ENCODE measurements around the gene VGF.
A peak's percentile ranks its signal among the peaks of the same experiment; 100 is the strongest.
"Not testable (repeated sequence)": the region's sequence is repeated elsewhere in the genome, so short reads cannot be mapped to it uniquely, and the experiment has no call there.

Gene VGF

DNA sequence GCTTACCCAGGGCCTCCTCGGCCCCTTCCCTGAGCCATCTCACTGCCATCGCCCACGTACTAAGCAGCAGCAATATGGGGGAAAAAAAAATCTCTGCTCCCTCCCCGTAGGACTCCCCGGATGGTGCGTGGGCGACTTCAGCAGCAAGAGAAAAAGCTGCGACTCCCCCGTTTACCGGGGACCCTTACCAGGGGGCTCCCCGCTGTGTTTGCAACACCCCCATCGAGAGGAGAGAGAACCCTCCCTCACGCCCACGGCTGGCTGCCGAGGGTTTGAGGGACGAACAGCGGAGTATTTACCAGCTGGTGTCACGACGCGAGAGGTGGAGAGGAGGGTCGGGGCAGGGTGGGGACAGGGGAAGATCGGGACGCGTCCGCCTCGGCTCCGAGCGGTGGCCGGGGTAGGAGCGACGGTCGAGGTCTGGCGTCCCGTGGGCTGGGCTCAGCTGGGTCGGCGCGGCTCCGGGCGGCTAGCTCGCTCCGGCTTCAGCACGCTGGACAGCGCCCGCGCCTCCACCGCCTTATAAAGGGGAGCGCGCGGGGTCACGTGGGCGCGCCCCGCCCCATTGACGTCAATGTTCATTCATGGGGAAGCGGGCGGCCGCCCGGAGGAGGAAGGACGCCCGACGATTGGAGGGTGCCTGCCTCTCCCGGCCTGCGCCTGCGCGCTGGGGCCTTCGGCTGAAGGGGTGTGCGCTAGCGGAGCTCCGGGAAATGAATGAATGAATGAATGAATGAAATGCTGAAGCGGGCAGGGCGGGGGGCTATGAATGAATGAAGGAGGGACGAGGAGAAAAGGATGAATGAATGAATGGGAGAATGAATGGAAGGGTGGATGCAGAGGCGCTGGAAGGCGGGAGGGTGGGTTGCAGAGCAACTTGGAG lies at the start of gene VGF:
VGF (minus strand) TSS at position 495 of the 883 bp plus-strand sequence. CDS start 726 bp downstream, outside the sequence.
- Histone ChIP-seq H3K9me3 (no peaks in the 10 kb centered on the region), H3K4me1 (peaks cover 13% of the 10 kb centered on the region), H3K36me3 (replicated peaks) (no peaks in the 10 kb centered on the region), H3K4me3 (peak within 1 kb of the TSS; percentile 36), H3K27me3 (ENCODE audit: low read depth) (peaks cover 55% of the 10 kb centered on the region)
- in situ Hi-C loops (cut with MboI; ENCODE audit: low sequenced_read_pairs) = no loop called here
- peak; percentile 87 to 96 for DNase-seq (ENCODE audit: low spot score in 2 of 2)

- no peak for DNase-seq (ENCODE audit: low spot score in 2 of 2)
- Histone ChIP-seq H3K27me3 (ENCODE audit: low read depth) (no peaks in the 10 kb centered on the region), H3K4me3 (no peak overlapping the region), H3K36me3 (replicated peaks) (peaks cover 47% of the 10 kb centered on the region), H3K9me3 (no peaks in the 10 kb centered on the region), H3K4me1 (peaks cover 8% of the 10 kb centered on the region)
- in situ Hi-C loops (cut with MboI; ENCODE audit: low sequenced_read_pairs) = no loop called here
Observed at GRCh38 chr7:101212014-101212413, 46.6 kb upstream of the VGF start.

- Histone ChIP-seq H3K4me1 (peaks cover 5% of the 10 kb centered on the region), H3K4me3 (no peak overlapping the region), H3K27me3 (ENCODE audit: low read depth) (no peaks in the 10 kb centered on the region), H3K9me3 (no peaks in the 10 kb centered on the region), H3K36me3 (replicated peaks) (peaks cover 48% of the 10 kb centered on the region)
- in situ Hi-C loops (cut with MboI; ENCODE audit: low sequenced_read_pairs) = no loop called here
- DNase-seq (ENCODE audit: low spot score in 2 of 2) = no peak
Observed at GRCh38 chr7:101211501-101211900, 46.1 kb upstream of the VGF start.

DNA sequence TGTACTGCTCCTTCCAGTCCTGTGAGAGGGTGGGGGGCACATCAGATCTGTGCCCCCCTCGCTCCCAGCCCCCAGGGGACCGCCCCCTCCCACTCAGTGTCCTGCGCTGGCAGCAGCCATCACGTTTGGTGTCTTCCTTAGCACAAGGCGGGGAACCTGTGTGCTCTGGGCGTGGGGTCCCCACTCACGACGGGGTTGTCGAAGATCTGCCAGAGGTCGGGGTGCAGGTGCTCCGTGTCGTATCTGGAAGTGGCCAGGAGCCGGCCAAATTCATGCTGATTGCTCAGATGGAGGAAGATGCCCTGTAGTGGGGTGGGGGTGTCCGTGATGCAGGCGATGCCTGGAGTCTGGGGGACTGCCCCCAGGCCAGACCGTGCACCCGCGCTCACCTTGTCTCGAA lies 44.8 kb upstream of the VGF start:
- DNase-seq (ENCODE audit: low spot score in 2 of 2) = no peak
- Histone ChIP-seq H3K9me3 (no peaks in the 10 kb centered on the region), H3K4me1 (no peaks in the 10 kb centered on the region), H3K27me3 (ENCODE audit: low read depth) (no peaks in the 10 kb centered on the region), H3K36me3 (replicated peaks) (peaks cover 42% of the 10 kb centered on the region), H3K4me3 (no peak overlapping the region)
- in situ Hi-C loops (cut with MboI; ENCODE audit: low sequenced_read_pairs) = no loop called here

- in situ Hi-C loops (cut with MboI; ENCODE audit: low sequenced_read_pairs) = no loop called here
- H3K36me3 ChIP-seq (replicated peaks) = peaks cover 29% of the 10 kb centered on the region
- H3K9me3 ChIP-seq = no peaks in the 10 kb centered on the region
- no peaks in the 10 kb centered on the region for H3K27me3 ChIP-seq (ENCODE audit: low read depth)
- DNase-seq (ENCODE audit: low spot score in 2 of 2) = no peak
- no peaks in the 10 kb centered on the region for H3K4me1 ChIP-seq
- no peak overlapping the region for H3K4me3 ChIP-seq
Observed at GRCh38 chr7:101208794-101209193, 43.4 kb upstream of the VGF start.

DNA sequence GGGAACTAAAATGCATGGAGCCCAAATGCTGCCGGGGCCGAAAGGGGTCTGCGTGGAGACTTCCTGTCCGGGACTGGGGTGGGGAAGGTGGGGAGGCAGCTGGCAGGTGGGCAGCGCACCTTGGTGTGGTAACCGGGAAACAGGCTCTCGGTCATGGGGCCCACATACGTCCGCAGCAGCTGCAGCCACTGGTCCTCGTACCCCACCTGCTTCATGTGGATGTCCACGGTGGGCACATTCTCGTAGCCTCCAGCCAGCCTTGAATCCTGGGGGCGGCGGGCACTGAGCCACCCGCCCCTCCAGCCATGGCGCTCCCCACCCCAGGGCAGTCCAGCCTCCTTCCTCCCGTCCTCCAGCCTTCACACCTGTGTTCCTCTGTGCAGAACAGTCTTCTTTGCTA lies 42.1 kb upstream of the VGF start:
- no peak overlapping the region for H3K4me3 ChIP-seq
- in situ Hi-C loops (cut with MboI; ENCODE audit: low sequenced_read_pairs) = no loop called here
- peaks cover 27% of the 10 kb centered on the region for H3K36me3 ChIP-seq (replicated peaks)
- no peak for DNase-seq (ENCODE audit: low spot score in 2 of 2)
- H3K9me3 ChIP-seq = no peaks in the 10 kb centered on the region
- H3K27me3 ChIP-seq (ENCODE audit: low read depth) = no peaks in the 10 kb centered on the region
- no peaks in the 10 kb centered on the region for H3K4me1 ChIP-seq

DNA sequence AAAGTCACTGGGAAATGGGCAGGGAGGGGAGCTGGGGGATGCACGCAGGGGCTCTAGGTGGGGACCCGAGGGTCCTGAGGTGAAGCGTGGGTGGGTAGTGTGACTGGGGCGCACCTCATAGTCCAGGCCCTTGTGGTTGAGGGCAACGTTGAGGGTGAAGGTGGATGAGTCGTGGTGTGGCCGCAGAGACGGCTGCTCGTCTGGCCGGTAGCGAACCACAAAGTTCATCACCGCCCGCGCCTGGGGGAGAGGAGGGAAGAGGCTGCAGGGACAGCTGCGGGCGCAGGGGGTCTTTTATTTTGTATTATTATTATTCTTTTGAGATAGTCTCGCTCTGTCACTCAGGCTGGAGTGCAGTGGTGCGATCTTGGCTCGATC lies 41.3 kb upstream of the VGF start:
- no peaks in the 10 kb centered on the region for H3K4me1 ChIP-seq
- in situ Hi-C loops (cut with MboI; ENCODE audit: low sequenced_read_pairs) = no loop called here
- no peak overlapping the region for H3K4me3 ChIP-seq
- DNase-seq (ENCODE audit: low spot score in 2 of 2) = no peak
- H3K9me3 ChIP-seq = no peaks in the 10 kb centered on the region
- H3K27me3 ChIP-seq (ENCODE audit: low read depth) = no peaks in the 10 kb centered on the region
- H3K36me3 ChIP-seq (replicated peaks) = peaks cover 23% of the 10 kb centered on the region

- Histone ChIP-seq H3K4me1 (no peaks in the 10 kb centered on the region), H3K4me3 (no peak overlapping the region), H3K27me3 (ENCODE audit: low read depth) (no peaks in the 10 kb centered on the region), H3K9me3 (no peaks in the 10 kb centered on the region), H3K36me3 (replicated peaks) (peaks cover 20% of the 10 kb centered on the region)
- DNase-seq (ENCODE audit: low spot score in 2 of 2) = no peak
- in situ Hi-C loops (cut with MboI; ENCODE audit: low sequenced_read_pairs) = no loop called here
Observed at GRCh38 chr7:101205901-101206664, 40.7 kb upstream of the VGF start.

DNA sequence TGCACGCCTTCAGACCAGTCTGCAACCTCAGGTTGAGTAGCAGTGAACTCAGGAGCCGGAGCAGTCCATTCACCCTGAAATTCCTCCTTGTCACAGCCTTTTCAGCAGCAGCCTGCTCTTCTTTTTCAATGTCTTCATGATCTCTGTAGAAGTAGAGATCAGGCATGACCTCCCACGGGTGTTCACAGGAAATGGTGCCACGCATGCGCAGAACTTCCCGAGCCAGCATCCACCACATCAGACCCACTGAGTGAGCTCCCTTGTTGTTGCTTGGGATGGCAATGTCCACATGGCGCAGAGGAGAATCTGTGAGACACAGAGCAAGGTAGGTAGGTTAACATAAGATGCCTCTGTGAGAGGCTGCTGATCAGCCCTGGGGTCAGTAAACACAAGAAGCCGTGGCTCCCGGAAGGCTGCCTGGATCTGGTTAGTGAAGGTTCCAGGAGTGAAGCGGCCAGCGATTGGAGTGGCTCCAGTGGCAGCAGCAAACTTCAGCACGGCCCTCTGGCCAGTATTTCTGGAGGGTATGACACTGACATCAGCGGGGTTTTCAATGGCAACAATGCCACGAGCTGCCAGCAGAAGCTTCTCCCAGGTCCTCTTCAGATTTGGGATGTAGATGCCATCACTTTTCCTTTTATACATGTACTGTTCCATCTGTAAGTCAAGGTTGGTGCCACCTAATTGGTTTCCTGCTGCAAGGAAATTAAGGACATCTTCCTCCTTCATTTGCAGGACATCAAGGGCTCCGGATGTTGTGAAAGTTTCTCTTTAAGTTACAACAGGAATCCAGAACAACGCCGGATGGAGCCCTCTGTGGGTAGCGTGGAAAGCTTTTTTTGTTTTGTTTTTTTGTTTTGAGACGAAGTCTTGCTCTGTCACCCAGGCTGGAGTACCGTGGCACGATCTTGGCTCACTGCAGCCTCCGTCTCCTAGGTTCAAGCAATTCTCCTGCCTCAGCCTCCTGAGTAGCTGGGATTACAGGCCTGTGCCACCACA lies 38.7 kb upstream of the VGF start:
- DNase-seq (ENCODE audit: low spot score in 2 of 2); H3K9me3 ChIP-seq; in situ Hi-C loops (cut with MboI; ENCODE audit: low sequenced_read_pairs); H3K4me1 ChIP-seq; H3K36me3 ChIP-seq (replicated peaks); H3K27me3 ChIP-seq (ENCODE audit: low read depth); H3K4me3 ChIP-seq: not testable (repeated sequence)

DNA sequence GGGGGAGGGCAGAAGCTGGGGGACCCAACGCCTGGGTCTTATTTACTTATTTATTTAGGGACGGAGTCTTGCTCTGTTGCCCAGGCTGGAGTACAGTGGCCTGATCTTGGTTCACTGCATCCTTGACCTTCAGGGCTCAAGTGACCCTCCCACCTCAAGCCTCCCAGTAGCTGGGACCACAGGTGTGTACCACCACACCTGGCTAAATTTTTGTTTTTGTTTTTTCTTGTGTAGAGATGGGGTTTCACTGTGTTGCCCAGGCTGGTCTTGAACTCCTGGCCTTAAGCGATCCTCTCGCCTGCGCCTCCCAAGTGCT lies 37.2 kb upstream of the VGF start:
- in situ Hi-C loops (cut with MboI; ENCODE audit: low sequenced_read_pairs) = no loop called here
- no peaks in the 10 kb centered on the region for H3K9me3 ChIP-seq
- H3K4me1 ChIP-seq = no peaks in the 10 kb centered on the region
- 0 out of 2 replicates have a peak, but pooled peaks cover 4% of the 10 kb centered on the region for H3K36me3 ChIP-seq (replicated peaks)
- H3K27me3 ChIP-seq (ENCODE audit: low read depth) = no peaks in the 10 kb centered on the region
- no peak for DNase-seq (ENCODE audit: low spot score in 2 of 2)
- no peak overlapping the region for H3K4me3 ChIP-seq

DNA sequence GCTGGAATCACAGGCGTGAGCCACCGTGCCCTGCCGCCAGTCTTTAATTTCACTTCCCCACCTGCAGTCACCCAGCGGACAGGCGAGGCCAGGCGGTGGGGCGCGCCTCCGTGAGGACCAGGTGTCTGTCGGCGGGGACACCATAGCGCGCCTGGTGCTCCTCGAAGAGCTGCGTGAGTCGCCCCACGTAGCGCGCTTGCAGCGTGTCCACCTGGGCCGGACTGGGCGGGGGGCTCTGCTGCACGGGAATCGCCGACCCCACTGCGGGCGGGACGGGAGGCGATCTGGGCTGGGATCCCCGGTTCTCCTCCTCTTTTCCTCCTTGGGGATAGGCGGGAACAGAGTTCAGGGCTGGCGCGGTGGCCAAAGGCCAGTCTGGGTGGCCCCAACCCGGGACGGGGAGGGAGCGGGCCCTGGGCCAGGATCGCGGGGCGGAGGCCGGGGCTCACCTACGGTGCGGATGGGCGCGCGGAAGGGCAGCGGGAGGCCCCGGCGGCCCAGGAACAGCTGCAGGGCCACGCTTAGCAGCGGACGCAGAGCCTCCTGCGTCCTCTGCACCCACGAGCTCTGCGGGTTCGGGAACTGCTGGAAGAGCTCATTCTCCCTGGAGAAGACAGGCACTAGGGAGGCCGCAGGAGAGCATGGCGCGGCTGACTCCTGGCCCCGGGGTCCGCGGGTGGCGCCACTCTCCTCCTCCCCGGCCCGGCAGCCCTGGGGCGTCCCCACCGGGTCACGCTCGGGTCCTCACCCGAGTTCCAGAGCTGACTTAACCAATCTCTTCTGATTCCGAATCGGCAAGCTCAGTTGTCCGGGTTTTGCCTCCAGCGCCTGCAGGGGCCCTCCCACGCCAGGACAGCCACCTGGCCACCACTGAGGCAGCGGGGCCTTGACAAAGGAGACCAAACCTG lies 36.6 kb upstream of the VGF start:
- no peak overlapping the region for H3K4me3 ChIP-seq
- 0 out of 2 replicates have a peak, but pooled peaks cover 4% of the 10 kb centered on the region for H3K36me3 ChIP-seq (replicated peaks)
- no peaks in the 10 kb centered on the region for H3K4me1 ChIP-seq
- no peaks in the 10 kb centered on the region for H3K9me3 ChIP-seq
- in situ Hi-C loops (cut with MboI; ENCODE audit: low sequenced_read_pairs) = no loop called here
- H3K27me3 ChIP-seq (ENCODE audit: low read depth) = no peaks in the 10 kb centered on the region
- no peak for DNase-seq (ENCODE audit: low spot score in 2 of 2)

- no peaks in the 10 kb centered on the region for H3K36me3 ChIP-seq (replicated peaks)
- H3K4me1 ChIP-seq = no peaks in the 10 kb centered on the region
- no peak within 1 kb of the TSS for H3K4me3 ChIP-seq
- no peak for DNase-seq (ENCODE audit: low spot score in 2 of 2)
- in situ Hi-C loops (cut with MboI; ENCODE audit: low sequenced_read_pairs) = no loop called here
- H3K9me3 ChIP-seq = no peaks in the 10 kb centered on the region
- no peaks in the 10 kb centered on the region for H3K27me3 ChIP-seq (ENCODE audit: low read depth)
Observed at GRCh38 chr7:101200862-101201599, 35.7 kb upstream of the VGF start, which contains the start of gene MOGAT3. Gene MOGAT3, minus strand, starts transcription at chr7:101201036. Its CDS starts 182 bp downstream, at chr7:101200854.

All from HAP-1 (cell line).